ENCODE measurements around the gene USP1.
A peak's percentile ranks its signal among the peaks of the same experiment; 100 is the strongest.

USP1 gene

GRCh38 chr1:62426237-62426636, 10.6 kb upstream of the USP1 start:
- DNase-seq: no peak

- DNase-seq: no peak
Measured at GRCh38 chr1:62426794-62427193, 10.1 kb upstream of the USP1 start.

- no peak for DNase-seq
Measured at GRCh38 chr1:62428351-62428750, 8.5 kb upstream of the USP1 start.

- no peak for DNase-seq
Measured at GRCh38 chr1:62429581-62429980, 7.3 kb upstream of the USP1 start.

- DNase-seq: no peak
Measured at GRCh38 chr1:62433861-62434617, 2.8 kb upstream of the USP1 start.

- no peak for DNase-seq
Measured at GRCh38 chr1:62434618-62435001, 2.2 kb upstream of the USP1 start.

- DNase-seq: no peak
Measured at GRCh38 chr1:62435231-62436038, 1.4 kb upstream of the USP1 start.

- no peak for DNase-seq
Measured at GRCh38 chr1:62436039-62436465, 797 bp upstream of the USP1 start.

GRCh38 chr1:62437273-62437940, 558 bp downstream of the USP1 start:
- no peak for DNase-seq

- no peak for DNase-seq
Measured at GRCh38 chr1:62438163-62438562, 1.3 kb downstream of the USP1 start.

GRCh38 chr1:62439652-62440371, 3.0 kb downstream of the USP1 start:
- DNase-seq: no peak

- no peak for DNase-seq
Measured at GRCh38 chr1:62444701-62445100, 7.9 kb downstream of the USP1 start.

- DNase-seq: no peak
Measured at GRCh38 chr1:62448221-62448933, 11.5 kb downstream of the USP1 start.

GRCh38 chr1:62450301-62450700, 13.5 kb downstream of the USP1 start:
- DNase-seq: no peak

- no peak for DNase-seq
Measured at GRCh38 chr1:62452951-62453350, 16.1 kb downstream of the USP1 start.

GRCh38 chr1:62457955-62458354, 21.1 kb downstream of the USP1 start:
- DNase-seq: no peak

- DNase-seq: no peak
Measured at GRCh38 chr1:62462370-62462769, 25.5 kb downstream of the USP1 start.

GRCh38 chr1:62467092-62467491, 30.2 kb downstream of the USP1 start:
- no peak for DNase-seq

GRCh38 chr1:62476525-62477219, 39.8 kb downstream of the USP1 start:
- no peak for DNase-seq

- DNase-seq: peak; percentile 8
Measured at GRCh38 chr1:62481681-62482080, 44.8 kb downstream of the USP1 start.

GRCh38 chr1:62484824-62485468, 48.1 kb downstream of the USP1 start:
- DNase-seq: no peak
